ENCODE results near the gene RUNDC3A.
"Not testable (repeated sequence)": the region's sequence is repeated elsewhere in the genome, so short reads cannot be mapped to it uniquely, and the experiment has no call there.

The RUNDC3A gene

DNA sequence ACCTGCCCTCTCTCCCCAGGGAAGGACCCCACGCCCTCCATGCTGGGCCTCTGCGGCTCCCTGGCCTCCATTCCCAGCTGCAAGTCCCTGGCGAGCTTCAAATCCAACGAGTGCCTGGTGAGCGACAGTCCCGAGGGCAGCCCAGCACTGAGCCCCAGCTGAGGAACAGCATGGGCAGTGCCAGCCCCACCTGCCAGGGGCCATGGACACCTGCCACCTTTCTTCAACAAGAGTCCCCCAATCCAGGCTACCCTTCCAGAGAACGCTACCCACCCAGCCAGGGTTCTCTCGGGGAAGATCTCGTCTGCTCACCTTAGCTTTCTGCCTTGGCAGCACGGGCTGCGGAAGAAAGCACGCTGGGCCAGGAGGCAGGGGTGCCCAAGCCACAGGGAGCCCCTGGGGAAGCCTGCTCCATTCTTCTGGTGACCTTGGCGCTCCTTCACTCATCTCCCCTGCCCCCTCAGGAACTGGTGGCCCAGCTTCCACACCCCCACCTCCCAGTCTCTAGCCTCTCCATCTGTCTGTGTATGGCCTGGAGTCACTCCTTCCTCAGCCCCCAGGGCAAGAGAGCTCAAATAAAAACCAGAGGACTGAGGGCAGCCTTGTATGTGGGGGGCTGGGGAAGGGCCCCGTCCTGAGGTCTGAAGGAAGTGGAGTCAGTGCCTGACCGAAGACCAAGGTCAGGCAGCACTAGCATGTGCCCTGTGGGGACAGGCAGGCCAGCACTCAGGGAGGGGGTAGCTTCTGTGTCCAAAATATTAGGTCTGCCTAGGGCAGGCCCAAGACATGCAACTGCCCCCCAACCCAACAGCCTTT, 9.9 kb downstream of the RUNDC3A start:
- DNase-seq (ENCODE audit: low read depth), result no peak

DNA sequence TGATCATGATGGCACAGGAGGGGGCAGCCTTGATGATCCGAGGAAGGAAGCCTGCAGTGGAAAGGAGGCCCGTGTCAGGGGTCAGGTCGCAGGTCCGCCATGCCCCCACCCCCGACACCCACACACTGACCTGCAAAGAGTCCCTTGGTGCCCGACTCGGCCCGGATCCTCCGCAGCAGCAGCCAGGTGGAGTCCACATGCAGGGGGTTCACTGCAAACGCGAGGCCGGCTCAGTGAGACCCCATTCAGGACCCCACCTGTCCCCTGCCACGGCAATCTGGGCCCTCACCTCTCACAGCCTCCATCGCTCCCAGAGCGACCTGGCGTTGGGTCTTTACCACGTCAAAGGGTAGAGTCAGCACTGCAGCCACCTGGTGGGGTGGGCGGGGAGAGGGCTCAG, 11.7 kb downstream of the RUNDC3A start:
- no peak for DNase-seq (ENCODE audit: low read depth)

DNA sequence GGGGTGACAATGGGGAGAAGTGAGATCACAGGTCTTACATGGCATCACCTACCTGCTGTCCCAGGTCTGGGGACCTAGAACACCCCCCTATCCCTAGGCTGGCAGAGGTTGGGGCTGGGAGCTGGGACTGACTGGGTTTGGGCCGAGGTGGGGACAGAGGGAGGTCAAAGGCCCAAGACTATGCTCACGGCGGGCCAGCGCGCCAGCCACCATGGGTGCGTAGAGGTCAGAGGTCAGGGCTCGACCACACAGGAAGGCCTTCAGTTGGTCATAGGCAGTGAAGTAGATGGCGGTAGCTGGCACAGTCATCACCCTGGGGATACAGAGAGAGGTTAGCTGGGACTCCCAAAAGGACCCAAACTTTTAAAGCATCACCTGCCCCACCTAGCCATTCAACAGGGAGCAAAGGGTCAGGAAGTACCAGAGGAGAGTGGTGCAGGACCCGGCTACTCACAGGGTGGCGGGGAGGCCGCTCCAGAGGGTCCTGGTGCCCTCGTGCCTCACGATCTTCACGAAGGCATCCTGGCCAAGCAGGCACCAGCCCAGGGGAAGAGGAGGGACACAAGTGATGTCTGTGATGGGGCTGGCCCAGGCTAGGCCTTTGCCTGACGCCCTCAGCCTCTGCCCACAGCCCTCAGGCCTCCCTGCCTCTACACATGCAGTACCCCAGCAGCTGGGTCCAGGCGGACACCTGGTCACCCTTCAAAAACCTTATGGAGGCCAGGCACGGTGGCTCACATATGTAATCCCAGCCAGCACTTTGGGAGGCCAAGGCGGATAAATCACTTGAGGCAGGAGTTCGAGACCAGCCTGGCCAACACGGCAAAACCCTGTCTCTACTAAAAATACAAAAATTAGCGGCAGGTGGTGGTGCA, 13.1 kb downstream of the RUNDC3A start:
- DNase-seq (ENCODE audit: low read depth), result no peak

DNA sequence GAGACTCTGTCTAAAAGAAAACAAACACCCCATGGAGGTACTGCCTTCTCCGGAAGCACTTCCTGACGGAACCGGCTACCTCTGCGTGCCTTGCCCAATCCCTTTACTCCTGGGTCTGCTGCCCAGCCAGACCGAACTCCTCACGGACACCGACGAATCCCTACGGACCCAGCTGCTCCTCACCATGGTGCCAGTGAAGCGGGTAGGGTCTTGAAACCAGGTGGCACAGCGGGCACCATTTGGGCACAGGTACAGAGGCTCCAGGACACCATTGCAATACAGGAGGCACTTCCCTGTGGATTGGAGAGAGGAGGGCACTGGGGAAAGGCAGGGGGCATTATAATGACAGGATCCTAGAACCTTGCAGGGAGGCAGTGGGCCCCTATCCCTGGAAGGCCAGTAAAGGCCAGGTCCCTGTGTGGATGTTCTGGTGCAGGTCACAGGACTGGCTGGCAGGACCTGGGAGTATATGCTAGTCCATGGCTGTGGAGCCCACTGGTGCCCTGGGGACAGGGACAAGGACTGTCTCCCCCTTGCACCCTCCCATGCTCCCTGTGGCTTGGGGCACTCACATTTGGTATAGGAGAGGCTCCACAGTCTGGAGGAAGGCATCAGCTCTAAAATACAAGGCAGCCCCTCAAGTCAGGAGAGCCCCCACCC, 14.0 kb downstream of the RUNDC3A start:
- no peak for DNase-seq (ENCODE audit: low read depth)

DNA sequence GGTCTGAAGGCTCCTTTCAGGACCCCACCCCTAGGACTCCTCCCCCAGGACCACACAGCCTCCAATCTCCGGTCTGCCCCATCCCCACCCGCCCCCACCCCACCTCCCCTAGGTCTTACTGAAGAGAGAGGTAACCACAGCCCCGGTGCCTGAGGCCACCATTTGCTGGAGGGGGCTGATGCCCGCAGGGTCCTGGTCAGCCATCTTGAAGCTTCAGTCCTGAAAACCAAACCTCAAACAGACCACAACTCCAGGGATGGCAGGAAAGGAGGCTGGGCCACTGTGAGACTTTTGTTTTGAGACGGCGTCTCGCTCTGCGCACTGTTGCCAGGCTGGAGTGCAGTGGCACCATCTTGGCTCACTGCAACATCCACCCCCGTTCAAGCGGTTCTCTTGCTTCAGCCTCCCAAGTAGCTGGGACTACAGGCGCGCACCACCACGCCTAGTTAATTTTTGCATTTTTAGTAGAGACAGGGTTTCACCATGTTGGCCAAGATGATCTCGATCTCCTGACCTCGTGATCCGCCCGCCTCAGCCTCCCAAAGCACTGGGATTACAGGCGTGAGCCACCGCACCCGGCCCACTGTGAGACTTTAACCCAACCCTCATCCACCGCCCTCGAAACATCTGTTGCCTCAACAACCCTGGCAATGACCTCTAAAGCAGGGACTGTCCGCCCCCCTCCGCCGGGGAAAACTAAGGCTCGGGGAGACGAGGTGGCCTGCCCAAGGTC, 15.1 kb downstream of the RUNDC3A start:
- DNase-seq (ENCODE audit: low read depth), result no peak

DNA sequence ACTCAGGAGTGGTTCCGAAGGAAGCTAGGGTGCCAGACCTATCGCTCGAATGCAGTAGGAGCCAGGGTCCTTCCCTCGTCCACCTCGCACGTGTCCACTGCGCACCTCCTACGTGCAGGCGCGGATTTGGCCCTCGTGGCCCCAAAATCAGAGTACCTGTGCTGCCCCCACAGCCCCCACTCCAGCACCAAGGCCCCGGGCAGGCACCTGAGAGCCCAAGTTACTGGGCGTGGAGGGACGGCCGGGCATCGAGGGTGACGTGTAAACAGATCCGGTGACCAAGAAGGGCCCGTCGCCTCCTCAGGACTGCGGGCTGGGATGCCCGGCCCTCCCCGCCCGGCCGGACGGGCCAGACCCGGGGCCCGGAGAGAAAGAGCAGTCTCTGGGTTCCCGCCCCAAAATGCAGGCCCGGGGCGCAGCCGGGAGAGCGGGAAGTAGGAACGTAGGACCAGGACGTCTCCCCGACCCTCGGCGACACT, 15.7 kb downstream of the RUNDC3A start:
- DNase-seq (ENCODE audit: low read depth), result no peak

DNA sequence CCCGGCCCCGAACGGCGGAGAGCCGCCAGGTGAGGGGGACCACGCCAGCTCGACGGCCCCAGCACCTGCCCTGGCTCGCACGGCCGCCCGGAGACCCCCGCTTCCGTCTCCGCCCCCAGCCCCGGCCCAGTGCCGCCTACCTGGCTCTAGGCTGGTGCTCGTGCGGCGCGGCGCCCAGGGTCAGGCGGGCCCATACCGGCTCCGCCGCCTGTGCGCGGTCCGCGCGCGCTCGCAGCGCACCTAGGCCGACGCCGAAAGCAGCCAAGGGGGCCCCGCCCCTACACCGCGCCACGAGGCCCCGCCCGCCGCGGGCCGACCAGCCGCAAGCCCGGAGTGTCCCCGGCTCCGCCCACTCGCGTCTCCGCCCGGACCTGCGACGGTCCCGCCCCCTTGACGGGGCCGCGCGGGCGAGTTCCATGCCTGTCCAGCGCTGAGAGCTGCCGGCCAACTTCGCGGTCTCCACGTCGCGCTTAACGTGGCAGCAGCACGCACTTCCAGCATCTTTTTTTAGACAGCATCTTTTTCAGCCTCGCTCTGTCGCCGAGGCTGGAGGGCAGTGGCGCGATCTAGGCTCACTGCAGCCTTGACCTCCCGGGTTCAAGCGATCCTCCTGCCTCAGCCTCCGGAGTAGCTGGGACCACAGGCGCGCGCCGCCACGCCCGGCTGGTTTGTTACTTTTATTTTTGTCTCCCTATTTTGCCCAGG, 16.3 kb downstream of the RUNDC3A start, which contains the start of gene SLC25A39:
Gene SLC25A39, minus strand, starts transcription at position 253 of the 705 bp plus-strand sequence. CDS start 1,261 bp downstream, outside the sequence.
- peak; percentile 49 for DNase-seq (ENCODE audit: low read depth)

DNA sequence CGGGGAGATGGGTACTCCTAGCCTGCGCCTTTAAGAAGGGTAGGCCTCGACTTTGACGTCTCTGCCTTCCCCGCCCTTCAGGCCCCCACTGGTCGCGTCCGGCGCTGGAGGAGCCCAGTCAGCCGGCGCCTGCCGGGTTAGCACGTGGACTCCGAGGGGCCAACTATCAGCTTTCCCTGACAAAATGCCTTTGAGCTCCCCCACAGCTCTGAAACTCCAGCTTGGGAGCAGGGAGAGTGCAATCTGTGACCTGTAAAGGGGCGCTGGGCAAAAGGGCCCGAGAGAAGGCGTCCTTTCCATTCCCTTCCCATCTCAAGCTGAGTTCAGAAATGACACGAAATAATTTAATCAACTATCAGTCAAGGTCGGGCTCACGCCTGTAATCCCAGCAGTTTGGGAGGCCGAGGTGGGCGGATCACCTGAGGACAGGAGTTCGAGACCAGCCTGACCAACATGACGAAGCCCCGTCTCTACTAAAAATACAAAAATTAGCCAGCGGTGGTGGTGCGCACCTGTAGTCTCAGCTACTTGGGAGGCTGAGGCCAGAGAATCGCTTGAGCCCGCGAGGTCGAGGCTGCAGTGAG, 18.6 kb downstream of the RUNDC3A start:
- peak; percentile 85 for DNase-seq (ENCODE audit: low read depth)

DNA sequence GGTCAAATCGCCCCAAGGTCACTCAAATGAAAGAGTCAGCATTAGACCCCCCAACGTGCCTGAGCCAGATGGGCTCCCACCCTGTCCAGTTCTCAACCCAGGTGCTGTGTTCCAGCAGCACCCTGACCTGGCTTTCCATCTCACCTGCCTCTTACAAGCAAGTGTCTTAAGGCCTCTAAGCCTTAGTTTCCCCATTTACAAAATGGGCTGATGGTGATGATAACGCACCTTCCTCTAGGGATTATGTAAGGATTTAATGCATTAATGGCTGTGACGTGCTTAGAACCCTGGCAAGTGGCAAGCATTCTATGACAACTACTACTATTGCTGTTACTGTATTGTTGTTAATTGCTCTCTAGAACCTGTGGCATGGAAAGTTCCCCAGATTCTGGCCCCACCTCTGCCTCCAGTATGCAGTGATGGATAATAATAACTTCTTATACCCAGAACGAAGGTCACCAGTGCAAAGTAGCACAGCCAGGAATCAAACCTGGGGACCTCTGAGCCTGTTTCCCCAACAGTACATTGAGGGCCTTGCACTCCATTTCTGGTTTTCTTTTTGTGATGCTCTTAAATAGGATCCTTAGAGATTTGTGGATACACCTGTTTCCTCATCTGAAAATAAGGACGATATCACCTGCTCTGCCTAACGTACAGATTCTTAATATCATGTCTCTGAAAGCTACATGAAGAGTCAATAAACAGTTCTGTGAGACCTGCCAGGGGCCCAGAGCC, 19.5 kb downstream of the RUNDC3A start:
- DNase-seq (ENCODE audit: low read depth), result no peak

DNA sequence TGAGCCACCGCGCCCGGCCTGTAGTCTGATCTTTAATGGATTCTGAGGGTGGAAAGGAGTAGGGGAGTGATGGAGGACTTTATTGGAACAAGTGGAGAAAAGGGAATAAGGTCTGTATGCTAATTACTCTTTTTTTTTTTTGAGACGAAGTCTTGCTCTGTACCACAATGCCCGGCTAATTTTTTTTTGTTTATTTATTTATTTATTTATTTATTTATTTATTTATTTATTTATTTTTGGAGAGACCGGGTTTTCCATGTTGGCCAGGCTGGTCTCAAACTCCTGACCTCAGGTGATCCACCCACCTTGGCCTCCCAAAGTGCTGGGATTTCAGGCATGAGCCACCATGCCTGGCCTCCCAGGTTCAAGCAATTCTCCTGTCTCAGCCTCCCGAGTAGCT, 21.1 kb downstream of the RUNDC3A start:
- not testable (repeated sequence) for DNase-seq (ENCODE audit: low read depth)

DNA sequence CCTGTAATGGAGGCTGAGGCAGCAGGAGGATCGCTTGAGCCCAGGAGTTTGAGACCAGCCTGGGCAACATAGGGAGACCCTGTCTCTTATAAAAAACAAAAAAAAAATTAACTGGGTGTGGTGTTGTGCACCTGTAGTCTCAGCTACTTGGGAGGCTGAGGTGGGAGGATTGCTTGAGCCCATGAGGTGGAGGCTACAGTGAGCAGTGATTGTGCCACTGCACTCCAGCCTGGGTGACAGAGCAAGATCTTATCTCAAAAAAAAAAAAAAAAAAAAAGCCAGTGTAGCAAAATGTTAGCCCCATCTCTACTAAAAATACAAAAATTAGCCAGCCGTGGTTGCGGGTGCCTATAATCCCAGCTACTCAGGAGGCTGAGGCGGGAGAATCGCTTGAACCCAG, 21.9 kb downstream of the RUNDC3A start:
- not testable (repeated sequence) for DNase-seq (ENCODE audit: low read depth)

DNA sequence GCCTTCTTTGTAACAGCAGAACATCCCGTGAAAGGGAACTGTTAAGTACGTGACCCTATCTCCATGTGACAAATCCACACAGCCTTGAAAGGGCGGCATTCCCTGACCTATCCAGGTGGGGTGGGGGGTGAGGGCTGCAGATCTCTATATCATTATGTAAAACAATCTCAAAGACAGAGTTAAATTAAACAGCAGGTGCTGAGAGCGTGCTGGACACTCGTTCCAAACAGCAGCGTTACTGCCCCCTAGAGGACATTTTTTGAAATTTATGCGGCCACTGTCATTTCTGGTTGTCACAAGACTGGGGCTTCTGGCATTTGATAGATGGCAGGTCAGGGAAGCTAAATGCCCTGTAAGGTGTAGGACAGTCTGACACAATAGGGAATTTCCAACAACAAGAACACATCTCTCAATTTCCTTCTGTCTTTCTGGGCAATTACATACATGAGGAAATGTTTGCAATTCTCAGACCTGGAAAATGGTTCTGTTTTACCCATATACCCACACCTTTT, 22.9 kb downstream of the RUNDC3A start:
- DNase-seq (ENCODE audit: low read depth), result no peak

DNA sequence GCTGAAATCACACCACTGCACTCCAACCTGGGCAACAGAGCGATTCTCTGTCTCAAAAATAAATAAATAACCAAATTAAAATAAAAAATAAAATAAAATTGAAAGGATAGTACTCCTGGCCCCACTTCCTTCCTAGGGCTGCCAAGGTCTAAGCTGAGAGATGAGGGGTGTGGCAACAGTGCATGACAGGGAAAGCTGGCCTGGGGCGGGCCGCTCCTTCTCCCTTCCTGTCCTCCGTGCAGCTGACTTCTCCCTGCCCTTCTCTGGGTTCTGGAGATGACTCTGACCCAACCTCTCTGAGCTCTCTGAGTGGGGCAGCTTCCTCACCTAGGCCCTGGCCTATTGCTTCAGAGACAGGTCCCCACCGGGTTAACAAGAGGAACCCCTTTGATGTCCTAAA, 25.0 kb downstream of the RUNDC3A start:
- no peak for DNase-seq (ENCODE audit: low read depth)

DNA sequence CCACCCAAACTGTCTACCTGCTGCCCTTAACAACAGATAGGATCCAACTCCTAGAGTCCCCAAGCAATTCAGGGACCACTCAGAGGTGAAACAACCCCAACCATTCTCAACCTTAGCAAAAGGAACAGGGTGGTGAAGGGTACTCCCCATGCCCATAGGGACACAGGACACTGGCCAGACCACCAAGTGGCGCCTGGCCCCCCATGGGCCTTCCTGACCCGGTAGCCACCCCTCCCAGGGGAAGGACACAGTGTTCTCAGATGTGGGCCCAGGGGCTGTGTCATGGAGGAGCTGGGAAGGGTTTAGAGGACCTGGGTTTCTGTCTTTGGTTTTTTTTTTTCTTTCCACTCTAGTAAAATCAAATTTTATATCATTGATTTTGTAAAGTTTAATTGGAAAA, 25.9 kb downstream of the RUNDC3A start:
- DNase-seq (ENCODE audit: low read depth), result no peak

DNA sequence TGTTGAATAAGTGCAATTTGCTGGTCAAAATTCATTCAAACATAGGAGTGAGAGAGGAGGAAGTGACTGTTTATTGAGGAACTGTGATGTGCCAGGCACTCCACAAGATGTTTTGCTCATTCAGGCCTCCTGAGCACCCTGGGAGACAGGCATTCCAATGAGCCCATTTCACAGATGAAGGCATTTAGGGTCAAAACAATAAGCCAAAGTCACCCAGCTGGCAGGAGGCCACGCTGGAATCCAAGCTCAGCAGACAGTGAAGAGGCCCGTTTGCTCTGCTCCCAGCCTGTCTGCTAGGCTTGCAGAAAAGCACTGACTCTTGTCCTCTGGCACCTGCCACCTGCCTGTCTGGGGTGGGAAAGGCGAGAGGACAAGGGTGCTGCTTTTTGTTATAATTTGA, 26.3 kb downstream of the RUNDC3A start:
- DNase-seq (ENCODE audit: low read depth), result no peak

DNA sequence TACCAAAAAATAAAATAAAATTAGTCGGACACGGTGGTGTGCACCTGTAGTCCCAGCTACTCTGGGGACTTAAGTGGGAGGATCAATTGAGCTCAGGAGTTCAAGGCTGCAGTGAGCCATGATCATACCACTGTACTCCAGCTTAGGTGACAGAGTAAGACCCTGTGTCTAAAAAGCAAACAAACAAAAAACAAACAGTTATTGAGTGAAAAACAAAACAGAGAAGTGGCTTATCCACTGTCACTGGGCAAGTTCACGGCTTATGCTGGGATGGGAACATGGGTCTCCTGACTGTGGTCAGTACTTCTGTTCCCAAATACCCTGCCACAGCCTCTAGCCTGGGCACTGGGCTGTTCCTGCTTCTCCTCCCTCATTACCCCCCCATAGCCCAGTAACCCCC, 27.2 kb downstream of the RUNDC3A start:
- DNase-seq (ENCODE audit: low read depth), result no peak

DNA sequence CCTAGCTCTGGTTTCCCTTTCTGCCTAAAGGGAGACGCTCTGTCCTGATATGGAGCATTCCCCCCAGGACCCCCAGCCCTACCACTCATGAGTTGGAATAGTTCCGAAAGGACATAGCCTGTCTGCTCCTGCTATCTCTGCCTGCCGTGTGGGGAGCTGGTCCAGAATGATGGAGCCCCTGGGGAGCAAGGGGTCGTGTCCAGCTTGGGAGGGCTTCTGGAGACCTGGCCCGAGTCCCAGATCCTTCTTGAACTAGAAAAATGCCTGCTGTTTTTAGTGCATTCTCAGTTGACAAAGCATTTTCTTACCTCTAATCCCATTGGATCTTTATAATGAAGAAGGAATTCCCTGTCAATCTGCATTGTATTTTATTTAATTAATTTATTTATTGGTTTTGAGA, 27.6 kb downstream of the RUNDC3A start:
- DNase-seq (ENCODE audit: low read depth), result no peak

DNA sequence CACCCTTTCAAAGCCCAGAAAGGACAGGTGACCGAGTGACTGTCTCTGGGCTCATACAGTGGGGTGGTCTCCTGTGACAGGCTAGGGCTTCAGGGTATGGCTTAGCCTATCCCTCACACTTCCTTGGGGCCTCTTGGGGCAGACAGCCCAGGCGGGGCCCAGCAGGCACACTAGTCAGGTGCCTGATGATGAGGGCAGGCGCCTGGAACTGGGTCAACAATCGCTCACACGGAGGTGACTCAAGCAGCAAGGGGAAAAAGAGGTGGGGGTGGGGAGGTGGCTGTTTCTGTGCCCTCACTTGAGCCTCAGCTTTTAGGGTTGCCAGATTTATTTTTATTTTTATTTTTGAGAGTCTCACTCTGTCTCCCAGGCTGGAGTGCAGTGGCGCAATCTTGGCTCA, 30.3 kb downstream of the RUNDC3A start:
- no peak for DNase-seq (ENCODE audit: low read depth)

DNA sequence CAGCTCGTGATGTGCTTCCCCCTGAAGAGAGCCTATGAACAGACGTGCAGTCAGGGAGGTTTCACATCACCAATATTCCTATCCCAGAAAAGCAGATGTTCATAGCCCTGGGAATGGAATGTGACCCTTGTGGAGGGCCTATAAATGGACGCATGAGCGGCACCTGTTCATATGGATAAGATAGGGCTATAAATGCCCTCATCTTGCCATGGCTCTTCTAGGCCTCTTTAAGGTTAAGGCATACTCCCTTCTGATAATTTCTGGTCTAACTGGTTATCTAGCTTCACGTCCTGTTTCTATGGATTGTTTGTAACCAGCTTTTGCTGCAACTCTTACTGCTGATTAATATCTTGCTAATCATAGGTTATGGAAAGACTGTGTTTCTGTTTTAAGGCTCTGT, 32.2 kb downstream of the RUNDC3A start:
- not testable (repeated sequence) for DNase-seq (ENCODE audit: low read depth)

Measured in GM04503 (cell line).